GM12892 (cell line): ENCODE measurements around the gene IRF5. TPM values are rescaled to one million over a fixed set of nuclear protein-coding genes. Genes with fewer than 3 reads are reported as not detected.
A peak's percentile ranks its signal among the peaks of the same experiment; 100 is the strongest.

Experiments
- DNase-seq: peaks from one replicate; pipeline ENCODE4 v3.0.0; 2011; ENCODE audit not compliant: insufficient read length
- FAIRE-seq: peaks from 2 replicates; lab custom pipeline; 2011; peaks lifted over from hg19 to GRCh38; lab: Jason Lieb, UNC
- POLR2A ChIP-seq: IDR thresholded peaks from 2 replicates; pipeline ENCODE4 v1.6.1; 2011; ENCODE audit warnings: low read depth, low read length, control low read depth
- POLR2AphosphoS5 ChIP-seq: IDR thresholded peaks from 2 replicates; pipeline ENCODE4 v1.6.1; 2011; ENCODE audit warnings: low read depth, low read length, control low read depth
- TAF1 ChIP-seq: IDR thresholded peaks from 2 replicates; pipeline ENCODE4 v1.6.1; 2011; ENCODE audit warnings: low read depth, mild to moderate bottlenecking, control low read depth, low read length, borderline replicate concordance
- polyA plus RNA-seq: library from polyadenylated mRNA; unstranded; fragments of >200 nt; gene quantifications from one replicate; pipeline ENCODE4 v1.2.1, GENCODE V29; 2012; ENCODE audit warnings: missing spikeins, inconsistent platforms; ENCODE audit not compliant: missing spikeins

IRF5 gene, protein sequence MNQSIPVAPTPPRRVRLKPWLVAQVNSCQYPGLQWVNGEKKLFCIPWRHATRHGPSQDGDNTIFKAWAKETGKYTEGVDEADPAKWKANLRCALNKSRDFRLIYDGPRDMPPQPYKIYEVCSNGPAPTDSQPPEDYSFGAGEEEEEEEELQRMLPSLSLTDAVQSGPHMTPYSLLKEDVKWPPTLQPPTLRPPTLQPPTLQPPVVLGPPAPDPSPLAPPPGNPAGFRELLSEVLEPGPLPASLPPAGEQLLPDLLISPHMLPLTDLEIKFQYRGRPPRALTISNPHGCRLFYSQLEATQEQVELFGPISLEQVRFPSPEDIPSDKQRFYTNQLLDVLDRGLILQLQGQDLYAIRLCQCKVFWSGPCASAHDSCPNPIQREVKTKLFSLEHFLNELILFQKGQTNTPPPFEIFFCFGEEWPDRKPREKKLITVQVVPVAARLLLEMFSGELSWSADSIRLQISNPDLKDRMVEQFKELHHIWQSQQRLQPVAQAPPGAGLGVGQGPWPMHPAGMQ
- 52.9 TPM for polyA plus RNA-seq

DNA sequence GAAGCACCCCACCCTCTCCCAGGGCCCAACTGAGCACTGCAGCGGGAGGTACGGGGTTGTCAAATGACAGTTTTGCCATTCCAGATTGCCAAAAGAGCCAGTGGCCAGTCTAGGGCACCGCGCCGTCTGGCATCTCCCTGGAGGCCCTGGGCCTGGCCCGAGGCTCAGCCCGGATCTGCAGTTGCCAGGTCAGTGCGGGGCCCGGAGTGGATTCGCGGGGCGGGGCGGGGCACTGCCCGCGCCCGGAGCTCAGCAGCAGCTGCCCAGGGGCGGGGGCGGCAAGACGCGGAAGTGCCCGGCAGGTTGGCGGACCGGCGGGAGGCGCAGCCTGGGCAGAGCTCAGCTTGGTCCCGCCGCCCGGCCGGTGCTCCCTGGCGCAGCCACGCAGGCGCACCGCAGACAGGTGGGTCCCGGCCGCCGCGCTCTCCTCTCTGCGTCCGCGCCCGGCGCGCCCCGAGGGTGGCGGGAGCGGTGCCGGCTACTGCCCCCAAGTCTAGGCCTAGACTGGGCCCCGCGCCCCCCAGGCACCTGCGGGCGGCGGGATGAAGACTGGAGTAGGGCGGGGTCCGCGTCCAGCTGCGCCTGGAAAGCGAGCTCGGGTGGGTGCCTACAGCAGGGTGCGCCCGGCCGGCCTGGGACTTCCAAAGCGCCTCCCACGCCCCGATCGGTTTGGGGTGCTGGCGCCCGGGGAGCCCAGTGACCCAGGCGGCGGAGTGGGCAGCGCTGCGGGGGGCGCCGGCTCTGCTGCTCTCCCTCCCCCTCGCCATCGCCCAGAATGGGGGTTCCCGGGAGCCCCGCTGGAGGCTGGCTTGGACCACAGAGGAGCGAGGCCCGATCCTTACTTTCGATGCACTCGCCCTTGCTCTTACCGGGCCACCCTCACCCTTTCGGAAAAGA is at the start of gene IRF5:
IRF5 (plus strand) TSS at position 281 of the 897 bp plus-strand sequence. CDS start 4,155 bp downstream, outside the sequence.
- DNase-seq (peak; percentile 38), FAIRE-seq (no peak)
- TF ChIP-seq TAF1 (peak; percentile 27; the same call in 1 of the 2 replicates), POLR2A (peak; percentile 68; the same call in 1 of the 2 replicates), POLR2AphosphoS5 (peak; percentile 84)

DNA sequence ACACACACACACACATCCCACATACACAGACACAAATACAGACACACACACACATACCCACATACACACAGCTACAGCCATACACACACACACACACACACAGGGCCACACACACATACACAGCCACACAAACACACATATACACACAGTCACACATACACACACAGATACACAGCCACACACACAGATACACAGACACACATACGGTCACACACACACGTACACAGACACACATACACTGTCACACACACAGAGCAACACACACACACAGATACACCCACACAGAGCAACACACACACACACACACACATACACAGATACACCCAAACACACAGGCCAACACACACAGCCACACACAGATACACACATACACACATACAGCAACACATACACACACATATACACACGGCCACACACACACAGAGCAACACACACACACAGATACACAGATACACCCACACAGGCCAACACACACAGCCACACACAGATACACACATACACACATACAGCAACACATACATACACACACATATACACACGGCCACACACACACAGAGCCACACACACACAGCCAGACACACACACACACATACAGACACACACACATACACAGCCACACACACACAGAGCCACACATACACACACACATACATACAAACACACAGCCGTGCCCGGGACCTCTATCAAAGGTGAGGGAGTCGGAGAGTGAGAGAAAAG is 49.5 kb upstream of the IRF5 start:
- no peak for TF ChIP-seq TAF1
- no peak for TF ChIP-seq POLR2A
- FAIRE-seq (no peak), DNase-seq (no peak)

DNA sequence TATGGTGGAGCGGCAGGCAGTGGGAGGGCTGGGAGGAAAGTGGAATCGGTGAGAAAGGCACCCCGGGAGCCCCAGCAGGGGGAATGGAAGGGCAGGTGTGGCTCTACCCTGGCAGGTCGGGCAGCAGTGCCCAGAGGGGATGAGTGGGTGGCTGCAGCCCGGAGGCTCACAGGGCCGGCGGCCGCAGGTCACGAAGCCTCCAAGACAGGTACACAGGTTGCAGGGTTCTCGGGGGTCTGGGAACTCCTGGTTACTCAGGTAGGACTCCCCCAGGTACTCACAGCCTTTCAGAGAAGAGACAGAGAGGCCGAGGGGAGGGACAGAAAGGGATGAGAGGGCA is 49.0 kb upstream of the IRF5 start:
- FAIRE-seq, result no peak
- no peak for DNase-seq
- TF ChIP-seq POLR2A (no peak), TAF1 (no peak), POLR2AphosphoS5 (no peak)

DNA sequence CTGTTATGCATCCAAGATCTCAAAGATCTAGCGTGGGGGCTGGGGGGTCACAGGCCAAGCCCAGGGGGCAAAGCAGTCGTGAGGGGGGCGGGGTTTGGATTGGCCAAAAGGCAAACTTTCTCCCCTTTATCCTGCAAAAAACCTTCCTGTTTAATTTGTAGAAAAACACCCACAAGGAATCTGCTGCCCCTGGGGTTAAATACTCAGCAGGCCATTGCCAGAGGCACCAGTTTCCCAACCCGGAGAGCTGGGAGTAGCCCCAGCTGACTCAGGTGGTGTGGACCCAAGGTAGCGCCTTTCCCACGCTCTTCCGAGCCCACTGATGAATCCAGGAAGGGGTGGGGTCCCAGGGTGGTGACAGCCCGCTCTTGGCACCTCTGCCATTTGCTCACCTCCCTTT is 48.6 kb upstream of the IRF5 start:
- DNase-seq (no peak), FAIRE-seq (no peak)
- TF ChIP-seq TAF1 (no peak), POLR2AphosphoS5 (no peak)

DNA sequence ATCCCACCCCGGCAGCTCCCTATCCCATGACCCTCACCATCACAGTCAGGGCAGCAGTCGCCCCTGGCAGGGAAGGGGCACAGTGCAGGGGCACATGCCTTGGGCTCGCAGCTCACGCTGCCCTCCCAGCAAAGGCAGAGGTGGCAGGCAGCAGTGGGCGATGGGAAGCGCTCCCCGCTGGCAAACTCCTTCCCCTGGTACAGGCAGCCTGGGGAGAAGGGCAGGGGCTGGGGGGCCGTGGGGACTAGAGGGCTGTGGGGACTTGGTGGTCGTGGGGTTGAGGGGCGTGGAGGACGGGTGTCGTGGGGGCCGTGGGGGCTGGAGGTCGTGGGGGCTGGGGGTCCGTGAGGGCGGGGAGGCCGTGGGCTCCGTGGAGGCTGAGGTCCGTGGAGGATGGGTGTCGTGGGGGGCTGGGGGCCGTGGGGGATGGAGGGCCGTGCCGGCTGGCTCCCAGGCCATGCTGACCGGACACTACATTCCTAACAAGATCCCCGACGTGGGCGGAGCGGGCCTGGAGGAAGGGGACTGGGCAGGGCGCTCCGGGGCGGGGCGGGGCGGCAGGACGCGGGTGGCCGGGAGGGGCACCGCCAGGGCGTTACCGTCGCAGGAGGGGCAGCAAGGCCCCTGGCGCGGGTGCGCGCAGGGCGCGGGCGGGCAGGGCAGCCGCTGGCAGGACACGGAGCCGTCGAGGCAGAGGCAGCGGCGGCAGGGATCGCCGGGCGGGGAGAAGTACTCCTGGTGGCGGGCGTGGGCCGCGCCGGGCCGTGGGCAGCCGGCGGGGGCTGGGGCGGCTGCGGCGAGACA is 47.2 kb upstream of the IRF5 start:
- no peak for FAIRE-seq
- TF ChIP-seq POLR2A, result no peak
- no peak for TF ChIP-seq POLR2AphosphoS5
- TF ChIP-seq TAF1, result no peak
- no peak for DNase-seq

DNA sequence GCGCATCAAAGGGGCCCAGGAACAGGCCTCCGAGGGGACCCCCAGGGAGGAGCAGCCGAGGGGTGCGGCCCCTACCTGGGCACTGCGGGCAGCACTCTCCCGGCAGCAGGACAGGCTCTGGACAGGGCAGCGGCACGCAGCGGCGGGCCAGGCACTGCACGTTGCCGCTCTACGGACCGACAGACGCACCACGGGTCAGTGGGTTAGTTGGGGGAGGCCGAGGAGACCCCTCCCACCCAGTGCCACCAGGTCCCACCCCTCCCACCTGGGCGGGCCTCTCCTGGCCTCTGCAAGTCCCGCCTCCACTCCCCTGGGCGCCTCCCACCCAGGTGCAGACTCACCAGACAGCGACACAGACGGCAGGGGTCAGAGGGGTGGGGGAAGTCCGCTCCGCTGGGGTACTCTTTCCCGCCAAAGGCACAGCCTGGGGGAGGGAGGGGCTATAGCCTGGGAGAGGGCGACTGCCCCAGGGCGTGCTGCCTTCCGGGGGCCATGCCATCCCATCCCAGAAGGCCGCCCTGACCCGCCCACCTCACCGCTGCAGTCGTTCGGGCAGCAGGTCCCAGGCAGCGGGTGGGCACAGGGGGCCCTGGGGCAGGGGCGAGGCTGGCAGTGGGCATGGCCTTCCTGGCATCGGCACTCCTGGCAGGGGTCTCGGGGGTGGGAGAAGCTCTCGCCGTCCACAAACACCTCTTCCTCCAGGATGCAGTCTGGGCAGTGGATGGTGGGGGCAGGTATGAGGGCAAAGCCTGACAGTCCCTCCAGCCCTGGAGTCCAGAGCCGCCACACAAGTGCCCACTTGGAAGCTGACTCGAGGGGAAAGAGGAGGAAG is 46.4 kb upstream of the IRF5 start:
- DNase-seq (no peak), FAIRE-seq (no peak)
- no peak for TF ChIP-seq POLR2A
- TF ChIP-seq POLR2AphosphoS5, result no peak
- TF ChIP-seq TAF1, result no peak

DNA sequence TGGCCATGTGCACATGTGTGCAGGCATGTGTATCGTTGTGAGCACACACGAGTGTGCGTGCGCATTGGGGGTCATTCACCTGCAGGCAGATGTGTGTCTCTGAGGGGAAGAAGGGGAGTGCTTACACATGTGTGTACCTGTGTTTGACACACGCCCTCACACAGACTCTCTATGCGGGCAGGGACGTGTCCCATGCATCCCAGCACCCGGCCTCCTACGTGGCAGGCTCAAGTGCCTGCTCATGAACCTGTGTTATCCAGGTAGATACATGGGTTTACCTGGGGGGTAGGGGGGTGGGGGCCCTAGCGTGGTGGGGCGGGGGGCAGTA is 45.8 kb upstream of the IRF5 start:
- TF ChIP-seq POLR2A, result no peak
- no peak for TF ChIP-seq POLR2AphosphoS5
- no peak for TF ChIP-seq TAF1
- DNase-seq, result no peak
- FAIRE-seq, result no peak

DNA sequence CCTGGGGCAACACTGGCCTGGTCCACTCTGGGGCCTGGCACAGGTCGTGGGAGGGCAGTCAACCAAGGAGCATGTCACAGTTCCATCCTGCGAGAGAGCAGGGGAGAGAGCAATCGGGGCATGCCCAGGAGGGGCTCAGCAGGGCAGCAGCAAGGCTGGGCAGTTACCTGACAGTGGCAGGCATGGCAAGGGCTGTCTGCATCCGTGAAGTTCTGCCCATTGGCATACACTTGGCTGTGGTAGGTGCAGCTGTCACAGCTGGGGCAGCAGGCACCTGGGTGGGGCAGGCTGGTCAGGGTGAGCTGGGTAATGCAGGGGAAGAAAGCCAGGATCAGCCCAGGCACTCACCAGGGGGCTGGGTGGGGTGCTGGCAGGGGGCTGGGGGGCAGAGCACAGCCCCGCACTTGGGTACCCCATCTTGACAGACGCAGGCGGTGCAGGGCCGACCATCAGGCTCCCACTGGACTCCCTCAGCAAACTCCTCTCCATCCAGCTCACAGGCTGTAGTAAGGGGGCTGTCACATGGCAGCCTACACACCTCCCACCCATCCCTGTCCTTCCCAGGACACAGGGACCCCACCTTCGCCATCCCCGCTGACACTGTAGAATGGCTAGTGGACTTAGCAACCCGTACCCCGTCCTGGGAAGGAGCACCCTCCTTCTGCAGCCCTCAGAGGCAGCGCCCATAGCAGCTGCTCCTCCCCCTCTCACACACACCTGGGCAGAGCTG is 45.0 kb upstream of the IRF5 start:
- DNase-seq (no peak), FAIRE-seq (no peak)
- TF ChIP-seq POLR2AphosphoS5, result no peak
- TF ChIP-seq TAF1, result no peak
- TF ChIP-seq POLR2A, result no peak
